ENCODE measurements around the gene RPL36A.

DNA sequence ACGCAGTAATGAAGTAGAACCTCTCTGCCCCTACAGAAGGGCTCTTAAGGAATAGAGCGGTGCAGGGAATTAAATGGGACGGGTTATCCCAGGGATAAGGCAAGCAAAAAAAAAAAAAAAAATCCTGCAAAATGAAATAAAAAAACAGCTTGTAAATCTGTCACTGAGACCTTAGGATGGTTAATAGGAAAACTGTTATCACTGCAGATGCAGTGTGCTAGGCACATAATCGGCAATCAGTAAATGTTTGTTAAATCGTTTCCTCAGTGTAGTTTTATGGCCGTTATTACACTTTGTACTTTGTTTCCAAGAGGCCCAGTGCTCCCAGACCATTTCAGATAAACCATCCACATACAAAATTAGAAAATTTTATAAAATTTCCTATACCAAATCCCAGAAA is 18.2 kb downstream of the RPL36A start:
- TF ChIP-seq POLR2A (IDR thresholded peaks at IDR 0.05): no peak
- TF ChIP-seq, protein P1, sequence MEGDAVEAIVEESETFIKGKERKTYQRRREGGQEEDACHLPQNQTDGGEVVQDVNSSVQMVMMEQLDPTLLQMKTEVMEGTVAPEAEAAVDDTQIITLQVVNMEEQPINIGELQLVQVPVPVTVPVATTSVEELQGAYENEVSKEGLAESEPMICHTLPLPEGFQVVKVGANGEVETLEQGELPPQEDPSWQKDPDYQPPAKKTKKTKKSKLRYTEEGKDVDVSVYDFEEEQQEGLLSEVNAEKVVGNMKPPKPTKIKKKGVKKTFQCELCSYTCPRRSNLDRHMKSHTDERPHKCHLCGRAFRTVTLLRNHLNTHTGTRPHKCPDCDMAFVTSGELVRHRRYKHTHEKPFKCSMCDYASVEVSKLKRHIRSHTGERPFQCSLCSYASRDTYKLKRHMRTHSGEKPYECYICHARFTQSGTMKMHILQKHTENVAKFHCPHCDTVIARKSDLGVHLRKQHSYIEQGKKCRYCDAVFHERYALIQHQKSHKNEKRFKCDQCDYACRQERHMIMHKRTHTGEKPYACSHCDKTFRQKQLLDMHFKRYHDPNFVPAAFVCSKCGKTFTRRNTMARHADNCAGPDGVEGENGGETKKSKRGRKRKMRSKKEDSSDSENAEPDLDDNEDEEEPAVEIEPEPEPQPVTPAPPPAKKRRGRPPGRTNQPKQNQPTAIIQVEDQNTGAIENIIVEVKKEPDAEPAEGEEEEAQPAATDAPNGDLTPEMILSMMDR (IDR thresholded peaks at IDR 0.05): no peak

Measured in uterus (tissue), 2 donors.